B cell (primary cell): ENCODE data around the gene OXCT1. TPM values are rescaled to one million over a fixed set of nuclear protein-coding genes. Genes with fewer than 3 reads are reported as not detected.

Experiments
- ATAC-seq: fragments of 200-7000 bp; cut with Tn5 transposase; one replicate; pipeline ENCODE4 v1.10.0; 2021; ENCODE audit warnings: low read depth, mild to moderate bottlenecking, moderate number of reproducible peaks, moderate library complexity
- CTCF ChIA-PET: fragments of 350-600 bp; sonication (Branson Sonifier 250); formaldehyde crosslinking; loops from one replicate; lab custom pipeline; 2021; ENCODE audit warnings: antibody characterized with exemption, inconsistent platforms; lab: Charles Lee
- POLR2A ChIA-PET: fragments of 350-600 bp; sonication (Branson Sonifier 250); formaldehyde crosslinking; loops from one replicate; lab custom pipeline; 2021; ENCODE audit warnings: antibody characterized with exemption; lab: Charles Lee
- DNase-seq: peaks from one replicate; pipeline ENCODE4 v3.0.0; 2013
- H2AFZ ChIP-seq: 2 replicates; pipeline ENCODE4 v1.6.1; 2012; ENCODE audit warnings: mild to moderate bottlenecking, low read depth, low read length; ENCODE audit not compliant: insufficient read depth, poor library complexity, severe bottlenecking
- H3K27ac ChIP-seq, 2 donors: 1 replicate in 1 of 2; 2 replicates in 1 of 2; pipeline ENCODE4 v1.5.1; 2012 to 2013; ENCODE audit warnings: low read length in 2 of 2, mild to moderate bottlenecking in 2 of 2, moderate library complexity in 1 of 2
- H3K27me3 ChIP-seq, 4 experiments: fragments of 200-600 bp in 1 of 4; sonication (generic) in 1 of 4; replicated peaks in 1 of 4; 1 replicate in 2 of 4; 2 replicates in 2 of 4; pipeline versions ENCODE4 v1.6.1 to v1.7.0; 2013 to 2016; ENCODE audit warnings: low read length in 3 of 4, mild to moderate bottlenecking in 2 of 4, mixed read lengths in 1 of 4, moderate library complexity in 1 of 4; ENCODE audit not compliant: insufficient read depth in 4 of 4, control insufficient read depth in 3 of 4; ENCODE audit errors: control extremely low read depth in 1 of 4
- H3K36me3 ChIP-seq, 2 experiments: replicated peaks in 1 of 2; 1 replicate in 1 of 2; 2 replicates in 1 of 2; pipeline versions ENCODE4 v1.6.1 to v1.7.1; 2013; ENCODE audit warnings: low read length in 1 of 2; ENCODE audit not compliant: insufficient read depth in 2 of 2, control insufficient read depth in 1 of 2; ENCODE audit errors: control extremely low read depth in 1 of 2, extremely low read depth in 1 of 2
- H3K4me1 ChIP-seq, 2 donors: fragments of 200-600 bp in 1 of 2; sonication (generic) in 1 of 2; 1 replicate in 1 of 2; 2 replicates in 1 of 2; pipeline versions ENCODE4 v1.5.1 to v1.6.1; 2013 to 2017; ENCODE audit warnings: low read length in 2 of 2; ENCODE audit not compliant: control insufficient read depth in 2 of 2, insufficient read depth in 2 of 2
- H3K4me2 ChIP-seq: replicated peaks from 2 replicates; pipeline ENCODE3; 2012; ENCODE audit warnings: mild to moderate bottlenecking, low read depth, low read length; ENCODE audit not compliant: poor library complexity, severe bottlenecking
- H3K4me3 ChIP-seq, 5 experiments: fragments of 200-600 bp in 1 of 5; sonication (generic) in 1 of 5; 1 replicate in 3 of 5; 2 replicates in 2 of 5; pipeline versions ENCODE4 v1.5.1 to v1.7.0; 2011 to 2016; ENCODE audit warnings: low read length in 4 of 5, mild to moderate bottlenecking in 4 of 5, low read depth in 2 of 5, control low read depth in 1 of 5, moderate library complexity in 1 of 5; ENCODE audit not compliant: insufficient read depth in 1 of 5; ENCODE audit errors: control extremely low read depth in 1 of 5, extremely low read depth in 1 of 5
- H3K79me2 ChIP-seq: fragments of 200-600 bp; sonication (generic); one replicate; pipeline ENCODE4 v1.6.0; 2016; ENCODE audit warnings: low read length; ENCODE audit not compliant: control insufficient read depth, insufficient read depth
- H3K9ac ChIP-seq: fragments of 200-600 bp; sonication (generic); 2 replicates; pipeline ENCODE4 v1.6.1; 2017; ENCODE audit warnings: mild to moderate bottlenecking, low read length, moderate library complexity
- H3K9me3 ChIP-seq, 3 donors: one replicate each; pipeline versions ENCODE4 v1.6.1 to v1.7.1; 2013; ENCODE audit warnings: low read length in 2 of 3; ENCODE audit not compliant: control insufficient read depth in 2 of 3, insufficient read depth in 1 of 3; ENCODE audit errors: control extremely low read depth in 1 of 3
- H4K20me1 ChIP-seq: 2 replicates; pipeline ENCODE4 v1.6.0; 2012; ENCODE audit warnings: mild to moderate bottlenecking, low read length; ENCODE audit not compliant: insufficient read depth, control insufficient read depth, poor library complexity, severe bottlenecking
- H3K27ac Mint-ChIP-seq: one replicate; pipeline ENCODE4 v1.8.0; 2021; ENCODE audit warnings: mixed read lengths
- H3K27me3 Mint-ChIP-seq: one replicate; pipeline ENCODE4 v1.8.0; 2021; ENCODE audit warnings: mixed read lengths
- H3K4me1 Mint-ChIP-seq: one replicate; pipeline ENCODE4 v1.8.0; 2021; ENCODE audit warnings: mixed read lengths
- H3K4me3 Mint-ChIP-seq: one replicate; pipeline ENCODE4 v1.8.0; 2021; ENCODE audit warnings: mixed read lengths
- H3K9me3 Mint-ChIP-seq: one replicate; pipeline ENCODE4 v1.8.0; 2022; ENCODE audit warnings: mixed read lengths; ENCODE audit not compliant: insufficient read depth
- EZH2 ChIP-seq: IDR thresholded peaks from 2 replicates; pipeline ENCODE4 v1.6.1; 2012; ENCODE audit warnings: borderline replicate concordance, low read depth, mild to moderate bottlenecking, moderate library complexity, low read length; ENCODE audit not compliant: insufficient read depth, poor library complexity, severe bottlenecking
- WGBS: methylation state at CpG from one replicate; pipeline ENCODE4 v1.1.5; 2013; ENCODE audit warnings: missing lambda C conversion rate; ENCODE audit not compliant: insufficient coverage; 5-methylcytosine and 5-hydroxymethylcytosine counted together
- intact Hi-C: fragments of 100-400 bp; cut with micrococcal nuclease; formaldehyde crosslinking; loops from one replicate; pipeline ENCODE4 v1.10.0; 2022
- polyA plus RNA-seq: library from polyadenylated mRNA; depleted of rRNA; stranded (reverse); fragments of >200 nt; gene quantifications from 2 replicates; pipeline ENCODE4 v1.2.3, GENCODE V29; 2012
- total RNA-seq, 2 donors: library from RNA; stranded (reverse); fragments of 120-200 nt in 1 of 2; gene quantifications; 1 replicate in 1 of 2; 2 replicates in 1 of 2; pipeline versions ENCODE4 v1.2.3 to v1.2.4, GENCODE V29; 2013 to 2022
- TF ChIP-seq, protein P1 (sequence below): fragments of 200-600 bp; IDR thresholded peaks from one replicate; pipeline ENCODE4 v1.8.0; 2022; ENCODE audit warnings: antibody characterized with exemption, mild to moderate bottlenecking

OXCT1 gene
- total and polyA plus RNA-seq, 2 donors (not counting 1 experiment from before 2014, with no cell fraction given) = 11.0 to 35.6 TPM

GRCh38 chr5:41842777-41843176 lies 27.4 kb downstream of the OXCT1 start:
- Mint-ChIP-seq H3K27ac (no peak overlapping the region), H3K9me3 (no peaks in the 10 kb centered on the region), H3K4me3 (no peak overlapping the region), H3K4me1 (no peaks in the 10 kb centered on the region), H3K27me3 (no peaks in the 10 kb centered on the region)
- ATAC-seq (no peak), DNase-seq (no peak)
- no peaks in the 10 kb centered on the region for H3K9me3 ChIP-seq
- TF ChIP-seq, protein P1, sequence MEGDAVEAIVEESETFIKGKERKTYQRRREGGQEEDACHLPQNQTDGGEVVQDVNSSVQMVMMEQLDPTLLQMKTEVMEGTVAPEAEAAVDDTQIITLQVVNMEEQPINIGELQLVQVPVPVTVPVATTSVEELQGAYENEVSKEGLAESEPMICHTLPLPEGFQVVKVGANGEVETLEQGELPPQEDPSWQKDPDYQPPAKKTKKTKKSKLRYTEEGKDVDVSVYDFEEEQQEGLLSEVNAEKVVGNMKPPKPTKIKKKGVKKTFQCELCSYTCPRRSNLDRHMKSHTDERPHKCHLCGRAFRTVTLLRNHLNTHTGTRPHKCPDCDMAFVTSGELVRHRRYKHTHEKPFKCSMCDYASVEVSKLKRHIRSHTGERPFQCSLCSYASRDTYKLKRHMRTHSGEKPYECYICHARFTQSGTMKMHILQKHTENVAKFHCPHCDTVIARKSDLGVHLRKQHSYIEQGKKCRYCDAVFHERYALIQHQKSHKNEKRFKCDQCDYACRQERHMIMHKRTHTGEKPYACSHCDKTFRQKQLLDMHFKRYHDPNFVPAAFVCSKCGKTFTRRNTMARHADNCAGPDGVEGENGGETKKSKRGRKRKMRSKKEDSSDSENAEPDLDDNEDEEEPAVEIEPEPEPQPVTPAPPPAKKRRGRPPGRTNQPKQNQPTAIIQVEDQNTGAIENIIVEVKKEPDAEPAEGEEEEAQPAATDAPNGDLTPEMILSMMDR = no peak
- no peak for TF ChIP-seq EZH2
- no peaks in the 10 kb centered on the region for H3K79me2 ChIP-seq
- no peaks in the 10 kb centered on the region for H4K20me1 ChIP-seq
- peaks cover 0 to 9% of the 10 kb centered on the region in 2 donors for H3K4me1 ChIP-seq
- H3K27ac ChIP-seq = no peak overlapping the region
- no peak overlapping the region for H3K4me2 ChIP-seq
- H3K36me3 ChIP-seq = peaks cover 6 to 24% of the 10 kb centered on the region in 2 experiments
- no peak overlapping the region for H2AFZ ChIP-seq
- ChIA-PET CTCF (interaction anchor here (0.6 to 12.1 kb wide), 5 partner anchors 13 to 214 kb away, joined by 3 to 76 read pairs (median 6); no protein-coding TSS in a partner anchor), POLR2A (interaction anchor here (0.6 kb wide), 1 partner anchor 1047 kb away, joined by 4 read pairs; no protein-coding TSS in a partner anchor)
- H3K4me3 ChIP-seq = no peak overlapping the region
- H3K9ac ChIP-seq = no peak overlapping the region
- H3K27me3 ChIP-seq = no peaks in the 10 kb centered on the region
- intact Hi-C loops = loop anchor here (10.0 kb wide), 1 partner anchor 568 kb away; no protein-coding TSS in a partner anchor

GRCh38 chr5:41841325-41841724 lies 28.9 kb downstream of the OXCT1 start:
- Histone ChIP-seq H3K4me3 (no peak overlapping the region), H3K36me3 (peaks cover 6 to 26% of the 10 kb centered on the region in 2 experiments), H3K79me2 (no peaks in the 10 kb centered on the region), H4K20me1 (no peaks in the 10 kb centered on the region), H3K27ac (no peak overlapping the region), H3K27me3 (no peaks in the 10 kb centered on the region), H2AFZ (no peak overlapping the region), H3K9me3 (no peaks in the 10 kb centered on the region), H3K4me1 (peaks cover 0 to 9% of the 10 kb centered on the region in 2 donors), H3K4me2 (no peak overlapping the region), H3K9ac (no peak overlapping the region)
- intact Hi-C loops = loop anchor here (10.0 kb wide), 1 partner anchor 567 kb away; no protein-coding TSS in a partner anchor
- Mint-ChIP-seq H3K27ac (no peak overlapping the region), H3K4me3 (no peak overlapping the region), H3K27me3 (no peaks in the 10 kb centered on the region), H3K9me3 (no peaks in the 10 kb centered on the region), H3K4me1 (no peaks in the 10 kb centered on the region)
- DNase-seq (no peak), ATAC-seq (no peak)
- ChIA-PET CTCF (interaction anchor here (0.7 to 12.1 kb wide), 3 partner anchors 9 to 216 kb away, joined by 3 to 76 read pairs (median 6); no protein-coding TSS in a partner anchor), POLR2A (no interaction called here)
- WGBS = 100% methylated on average over 2 of the region's 4 CpGs
- TF ChIP-seq, protein P1 = no peak
- no peak for TF ChIP-seq EZH2
